Bronchial epithelial cell (primary cell): ENCODE measurements around the gene UBTD2. TPM values are rescaled to one million over a fixed set of nuclear protein-coding genes. Genes with fewer than 3 reads are reported as not detected.

ENCODE experiments used
- DNase-seq: peaks from one replicate; pipeline ENCODE4 v3.0.0-alpha.2; 2010; ENCODE audit warnings: low read depth
- FAIRE-seq: peaks from 2 replicates; lab custom pipeline; 2011; peaks lifted over from hg19 to GRCh38; lab: Jason Lieb, UNC
- H3K27me3 ChIP-seq: 2 replicates; pipeline ENCODE4 v1.5.1; 2011; ENCODE audit warnings: low read length; ENCODE audit not compliant: control insufficient read depth, insufficient read depth
- H3K36me3 ChIP-seq: 2 replicates; pipeline ENCODE4 v1.5.1; 2011; ENCODE audit warnings: low read length; ENCODE audit not compliant: control insufficient read depth, insufficient read depth
- H3K4me3 ChIP-seq: 2 replicates; pipeline ENCODE4 v1.5.1; 2011; ENCODE audit warnings: mild to moderate bottlenecking, low read depth, low read length, control low read depth
- CTCF ChIP-seq: IDR thresholded peaks from 2 replicates; pipeline ENCODE4 v1.5.1; 2011; ENCODE audit warnings: mild to moderate bottlenecking, moderate library complexity, low read length, control low read depth, inconsistent platforms; ENCODE audit not compliant: insufficient read depth, severe bottlenecking
- total RNA-seq: library from RNA; depleted of rRNA; stranded (reverse); fragments of >200 nt; gene quantifications from 2 replicates; pipeline ENCODE4 v1.2.1, GENCODE V29; 2014

UBTD2 gene
- total RNA-seq, 1 donor from 2014 or later: 20.8 TPM

- FAIRE-seq (no peak), DNase-seq (no peak)
- Histone ChIP-seq H3K27me3 (no peaks in the 10 kb centered on the region), H3K4me3 (no peak overlapping the region), H3K36me3 (no peaks in the 10 kb centered on the region)
- no peak for TF ChIP-seq CTCF
Observed at GRCh38 chr5:172319708-172320441, 36.3 kb upstream of the UBTD2 start.

- H3K36me3 ChIP-seq: no peaks in the 10 kb centered on the region
- H3K4me3 ChIP-seq: no peak overlapping the region
- DNase-seq (no peak), FAIRE-seq (no peak)
- TF ChIP-seq CTCF: no peak
- no peaks in the 10 kb centered on the region for H3K27me3 ChIP-seq
Observed at GRCh38 chr5:172315587-172316493, 32.3 kb upstream of the UBTD2 start.

GRCh38 chr5:172313915-172314314, 30.4 kb upstream of the UBTD2 start:
- H3K4me3 ChIP-seq: no peak overlapping the region
- no peak for DNase-seq
- no peaks in the 10 kb centered on the region for H3K36me3 ChIP-seq
- no peak for TF ChIP-seq CTCF
- no peaks in the 10 kb centered on the region for H3K27me3 ChIP-seq
- FAIRE-seq: no peak

GRCh38 chr5:172312286-172312685, 28.7 kb upstream of the UBTD2 start:
- FAIRE-seq (no peak), DNase-seq (no peak)
- Histone ChIP-seq H3K4me3 (no peak overlapping the region), H3K36me3 (no peaks in the 10 kb centered on the region), H3K27me3 (no peaks in the 10 kb centered on the region)
- TF ChIP-seq CTCF: no peak

GRCh38 chr5:172311605-172312004, 28.0 kb upstream of the UBTD2 start:
- FAIRE-seq (no peak), DNase-seq (no peak)
- H3K4me3 ChIP-seq: no peak overlapping the region
- no peaks in the 10 kb centered on the region for H3K36me3 ChIP-seq
- TF ChIP-seq CTCF: no peak
- no peaks in the 10 kb centered on the region for H3K27me3 ChIP-seq
